Breast epithelium (tissue), 3 donors: ENCODE measurements around the gene OR2B2.

Experiments used
- POLR2A ChIP-seq: fragments of 450-650 bp; IDR thresholded peaks from one replicate; pipeline ENCODE4 v1.6.1; 2016; ENCODE audit warnings: antibody characterized with exemption, mild to moderate bottlenecking, moderate library complexity
- POLR2AphosphoS5 ChIP-seq, 3 donors: sonication (generic); formaldehyde crosslinking; IDR thresholded peaks; one replicate each; pipeline ENCODE4 v1.6.1; 2017; ENCODE audit warnings: antibody characterized with exemption in 3 of 3
- TF ChIP-seq, protein P1 (sequence below), 3 donors: fragments of 450-650 bp; IDR thresholded peaks; one replicate each; pipeline ENCODE4 v1.5.1; 2016 to 2017; ENCODE audit warnings: antibody characterized with exemption in 3 of 3, mild to moderate bottlenecking in 3 of 3, moderate library complexity in 3 of 3

DNA sequence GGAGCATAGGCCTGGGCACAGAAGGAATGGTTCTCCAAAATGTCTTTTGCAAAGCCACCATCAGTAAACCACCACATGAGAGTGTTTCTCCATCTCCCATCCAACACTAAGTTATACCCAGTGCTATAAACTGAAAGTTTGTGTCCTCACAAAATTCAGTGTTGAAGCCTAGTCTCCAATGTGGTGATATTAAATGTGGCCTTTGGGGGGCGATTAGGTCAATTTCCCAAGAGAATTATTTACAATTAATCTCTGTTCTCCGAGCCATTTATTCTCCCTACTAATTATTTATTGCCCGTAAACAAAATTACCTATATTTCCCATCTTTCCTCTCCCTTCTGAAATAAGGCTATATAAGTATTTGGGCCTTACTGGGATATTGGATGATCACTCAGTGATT lies 26.1 kb downstream of the OR2B2 start:
- TF ChIP-seq, protein P1, sequence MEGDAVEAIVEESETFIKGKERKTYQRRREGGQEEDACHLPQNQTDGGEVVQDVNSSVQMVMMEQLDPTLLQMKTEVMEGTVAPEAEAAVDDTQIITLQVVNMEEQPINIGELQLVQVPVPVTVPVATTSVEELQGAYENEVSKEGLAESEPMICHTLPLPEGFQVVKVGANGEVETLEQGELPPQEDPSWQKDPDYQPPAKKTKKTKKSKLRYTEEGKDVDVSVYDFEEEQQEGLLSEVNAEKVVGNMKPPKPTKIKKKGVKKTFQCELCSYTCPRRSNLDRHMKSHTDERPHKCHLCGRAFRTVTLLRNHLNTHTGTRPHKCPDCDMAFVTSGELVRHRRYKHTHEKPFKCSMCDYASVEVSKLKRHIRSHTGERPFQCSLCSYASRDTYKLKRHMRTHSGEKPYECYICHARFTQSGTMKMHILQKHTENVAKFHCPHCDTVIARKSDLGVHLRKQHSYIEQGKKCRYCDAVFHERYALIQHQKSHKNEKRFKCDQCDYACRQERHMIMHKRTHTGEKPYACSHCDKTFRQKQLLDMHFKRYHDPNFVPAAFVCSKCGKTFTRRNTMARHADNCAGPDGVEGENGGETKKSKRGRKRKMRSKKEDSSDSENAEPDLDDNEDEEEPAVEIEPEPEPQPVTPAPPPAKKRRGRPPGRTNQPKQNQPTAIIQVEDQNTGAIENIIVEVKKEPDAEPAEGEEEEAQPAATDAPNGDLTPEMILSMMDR (IDR thresholded peaks at IDR 0.05): no peak
- TF ChIP-seq POLR2A: no peak
- TF ChIP-seq POLR2AphosphoS5 (IDR thresholded peaks at IDR 0.05): no peak
